ENCODE data around the gene TAPBP.

TAPBP gene

GRCh38 chr6:33330736-33331135 lies 16.9 kb upstream of the TAPBP start:
- Mint-ChIP-seq H3K4me3 (no peak overlapping the region), H3K9me3 (no peaks in the 10 kb centered on the region), H3K4me1 (peaks cover 33% of the 10 kb centered on the region), H3K27ac (peak overlapping the region in 1 of 2 donors; percentile 19), H3K27me3 (no peaks in the 10 kb centered on the region)
- DNase-seq = no peak
- ATAC-seq = no peak

DNA sequence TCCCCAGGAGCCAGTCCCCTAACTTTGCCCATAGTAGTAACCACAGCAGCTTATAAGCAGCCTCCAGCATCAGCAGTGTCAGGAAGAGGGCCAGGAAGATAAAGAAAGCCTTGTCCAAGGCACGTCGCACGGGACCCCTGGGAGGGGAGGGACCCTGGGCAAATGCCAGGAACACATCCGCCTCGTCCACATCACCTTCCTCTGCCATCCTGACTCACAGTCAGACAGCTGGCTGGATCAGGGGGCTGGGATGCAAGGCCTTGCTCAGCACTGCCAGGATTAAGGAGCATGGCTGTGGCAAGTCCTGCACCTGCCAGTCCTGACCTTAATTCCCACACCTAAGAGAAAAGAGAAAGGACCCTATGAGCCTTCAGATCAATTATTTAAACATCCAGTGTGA lies 15.2 kb upstream of the TAPBP start:
- H3K9me3 Mint-ChIP-seq = no peaks in the 10 kb centered on the region
- ATAC-seq (no peak), DNase-seq (no peak)
- no peak overlapping the region for H3K4me3 Mint-ChIP-seq
- H3K4me1 Mint-ChIP-seq = peaks cover 33% of the 10 kb centered on the region
- H3K27ac Mint-ChIP-seq = no peak overlapping the region
- H3K27me3 Mint-ChIP-seq = no peaks in the 10 kb centered on the region

GRCh38 chr6:33324125-33324524 lies 10.2 kb upstream of the TAPBP start:
- Mint-ChIP-seq H3K4me1 (peaks cover 44% of the 10 kb centered on the region), H3K27ac (peak overlapping the region in 1 of 2 donors; percentile 99), H3K9me3 (no peaks in the 10 kb centered on the region), H3K4me3 (peak overlapping the region; percentile 98), H3K27me3 (no peaks in the 10 kb centered on the region)
- no peak for ATAC-seq
- DNase-seq = no peak

DNA sequence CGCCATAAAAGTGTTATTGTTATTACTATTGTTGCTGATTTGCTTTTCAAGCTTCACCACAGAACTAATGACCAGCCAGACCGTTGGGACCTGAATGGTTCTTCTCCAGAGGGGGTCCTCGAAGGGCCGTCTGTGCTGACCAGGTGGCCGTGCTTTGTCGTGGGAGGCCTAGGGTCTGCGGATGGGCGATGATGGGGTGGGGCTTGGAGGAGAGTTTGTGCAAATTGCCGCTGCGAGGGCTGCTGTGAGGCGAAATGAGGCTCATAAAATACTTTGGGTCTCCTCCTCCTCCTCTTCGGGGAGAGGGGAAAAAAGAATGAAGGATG lies 9.7 kb upstream of the TAPBP start:
- H3K4me3 Mint-ChIP-seq = peak overlapping the region; percentile 98
- ATAC-seq = no peak

DNA sequence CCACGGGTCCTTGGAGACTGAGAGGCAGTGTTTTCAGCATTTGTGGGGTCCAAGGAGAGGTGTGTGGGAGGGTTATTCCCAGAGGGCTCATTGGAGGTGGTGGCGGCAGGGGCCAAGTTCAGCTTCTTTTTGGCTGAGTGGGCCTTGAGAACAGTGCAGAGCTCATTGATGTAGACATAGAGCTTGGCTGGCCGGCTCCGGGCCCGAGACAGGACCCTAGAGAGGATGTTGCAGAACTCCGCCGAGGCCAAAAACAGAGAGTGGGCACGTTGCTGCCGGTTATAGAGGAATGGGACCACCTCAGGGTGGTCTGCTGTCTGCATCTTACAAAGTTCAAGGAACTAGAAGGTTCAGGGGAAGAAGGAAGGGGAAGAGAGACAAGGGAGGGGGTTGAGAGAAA lies 7.3 kb upstream of the TAPBP start:
- ATAC-seq (no peak), DNase-seq (no peak)
- peaks cover 65% of the 10 kb centered on the region for H3K4me1 Mint-ChIP-seq
- peak overlapping the region; percentile 98 for H3K4me3 Mint-ChIP-seq
- H3K27ac Mint-ChIP-seq = peak overlapping the region in 1 of 2 donors; percentile 40
- H3K9me3 Mint-ChIP-seq = no peaks in the 10 kb centered on the region
- no peaks in the 10 kb centered on the region for H3K27me3 Mint-ChIP-seq

More for the DNA sequence above, 9.7 kb upstream of the TAPBP start:
- Mint-ChIP-seq H3K9me3 (no peaks in the 10 kb centered on the region), H3K27ac (peak overlapping the region; percentile 96 to 99), H3K27me3 (no peaks in the 10 kb centered on the region), H3K4me1 (peaks cover 49% of the 10 kb centered on the region)
- DNase-seq = no peak

DNA sequence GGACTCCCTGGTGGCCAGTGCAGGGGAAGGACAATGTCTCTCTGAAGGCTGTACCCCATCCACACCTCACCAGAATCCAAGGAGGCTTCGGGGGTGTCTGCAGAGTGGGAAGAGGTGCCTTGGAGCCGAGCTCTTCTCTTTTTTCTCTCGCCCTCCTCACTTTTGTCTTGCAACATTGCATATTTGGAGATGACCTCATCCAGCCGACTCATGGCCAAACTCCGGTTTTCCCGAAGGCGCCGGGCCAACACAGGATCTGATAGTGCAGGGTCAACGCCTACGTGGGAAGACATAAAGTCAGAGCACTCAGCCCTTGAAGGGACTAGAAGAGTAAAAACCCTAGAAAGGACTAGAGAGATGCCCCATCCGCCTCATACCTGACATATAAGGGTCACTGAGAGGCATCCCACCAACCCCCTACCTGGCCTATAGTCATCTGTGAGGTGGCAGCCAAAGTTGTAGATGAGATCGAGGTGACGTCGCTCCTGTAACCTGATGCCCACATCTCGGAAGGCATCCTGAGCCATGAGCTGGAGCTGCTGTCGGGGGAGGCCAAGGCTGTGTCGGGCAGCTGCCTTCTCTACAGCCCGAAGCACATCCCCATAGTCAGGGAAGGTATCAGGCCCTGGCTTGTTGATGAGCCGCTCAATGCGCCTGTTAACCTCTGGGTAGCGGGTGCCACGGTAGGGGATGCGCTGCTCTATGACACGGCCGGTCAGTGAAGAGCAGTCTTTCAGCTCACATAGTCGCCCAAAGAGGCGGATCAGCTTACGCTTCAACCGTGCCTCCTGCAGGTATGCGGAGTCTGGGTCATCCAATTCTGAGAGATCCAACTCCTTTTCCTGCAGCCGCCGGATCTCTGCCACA lies 6.7 kb upstream of the TAPBP start:
- Mint-ChIP-seq H3K27me3 (no peaks in the 10 kb centered on the region), H3K4me3 (peak overlapping the region; percentile 98), H3K27ac (no peak overlapping the region), H3K4me1 (peaks cover 72% of the 10 kb centered on the region), H3K9me3 (no peaks in the 10 kb centered on the region)
- ATAC-seq (no peak), DNase-seq (no peak)

DNA sequence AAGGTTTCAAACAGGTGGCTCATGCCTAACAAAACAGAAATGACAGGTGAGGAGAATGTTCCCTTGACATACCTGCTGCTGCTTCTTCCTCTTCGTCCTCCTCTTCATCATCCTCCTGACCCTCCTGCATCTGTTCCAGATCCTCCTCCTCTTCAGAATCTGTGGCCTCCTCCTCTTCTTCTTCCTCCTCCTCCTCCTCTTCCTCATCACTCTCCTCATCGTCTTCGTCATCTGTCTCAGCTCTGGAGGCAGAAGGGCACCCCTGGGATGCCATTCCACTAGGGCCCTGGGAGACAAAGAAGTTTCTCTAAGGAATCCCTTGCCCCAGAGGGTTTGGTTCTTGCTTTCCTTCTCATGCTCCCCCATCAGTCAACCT lies 6.0 kb upstream of the TAPBP start:
- H3K27ac Mint-ChIP-seq = no peak overlapping the region
- peaks cover 78% of the 10 kb centered on the region for H3K4me1 Mint-ChIP-seq
- peak overlapping the region in 1 of 2 donors; percentile 27 for H3K4me3 Mint-ChIP-seq
- ATAC-seq (no peak), DNase-seq (no peak)
- no peaks in the 10 kb centered on the region for H3K9me3 Mint-ChIP-seq
- H3K27me3 Mint-ChIP-seq = no peaks in the 10 kb centered on the region

GRCh38 chr6:33318426-33319073 lies 4.7 kb upstream of the TAPBP start:
- no peak for ATAC-seq
- Mint-ChIP-seq H3K4me1 (peaks cover 77% of the 10 kb centered on the region), H3K4me3 (peak overlapping the region; percentile 94 to 99), H3K27me3 (no peaks in the 10 kb centered on the region), H3K27ac (peak overlapping the region in 1 of 2 donors; percentile 69), H3K9me3 (no peaks in the 10 kb centered on the region)
- no peak for DNase-seq

- Mint-ChIP-seq H3K4me3 (peak within 1 kb of the TSS; percentile 94 to 99), H3K27ac (peak within 1 kb of the TSS; percentile 91 to 94), H3K4me1 (peaks cover 75% of the 10 kb centered on the region), H3K9me3 (no peaks in the 10 kb centered on the region), H3K27me3 (no peaks in the 10 kb centered on the region)
- DNase-seq (peak; percentile 94), ATAC-seq (peak; percentile 65)
Measured at GRCh38 chr6:33317669-33318425, 4.0 kb upstream of the TAPBP start, which contains the start of gene ZBTB22. TSS of gene ZBTB22 (minus strand) at chr6:33317744. CDS start at chr6:33316916, 828 bp downstream.

- no peak for ATAC-seq
- DNase-seq = no peak
- Mint-ChIP-seq H3K27me3 (no peaks in the 10 kb centered on the region), H3K9me3 (no peaks in the 10 kb centered on the region), H3K27ac (no peak overlapping the region), H3K4me1 (peaks cover 79% of the 10 kb centered on the region), H3K4me3 (peak overlapping the region; percentile 94 to 99)
Measured at GRCh38 chr6:33317419-33317668, 3.5 kb upstream of the TAPBP start.

DNA sequence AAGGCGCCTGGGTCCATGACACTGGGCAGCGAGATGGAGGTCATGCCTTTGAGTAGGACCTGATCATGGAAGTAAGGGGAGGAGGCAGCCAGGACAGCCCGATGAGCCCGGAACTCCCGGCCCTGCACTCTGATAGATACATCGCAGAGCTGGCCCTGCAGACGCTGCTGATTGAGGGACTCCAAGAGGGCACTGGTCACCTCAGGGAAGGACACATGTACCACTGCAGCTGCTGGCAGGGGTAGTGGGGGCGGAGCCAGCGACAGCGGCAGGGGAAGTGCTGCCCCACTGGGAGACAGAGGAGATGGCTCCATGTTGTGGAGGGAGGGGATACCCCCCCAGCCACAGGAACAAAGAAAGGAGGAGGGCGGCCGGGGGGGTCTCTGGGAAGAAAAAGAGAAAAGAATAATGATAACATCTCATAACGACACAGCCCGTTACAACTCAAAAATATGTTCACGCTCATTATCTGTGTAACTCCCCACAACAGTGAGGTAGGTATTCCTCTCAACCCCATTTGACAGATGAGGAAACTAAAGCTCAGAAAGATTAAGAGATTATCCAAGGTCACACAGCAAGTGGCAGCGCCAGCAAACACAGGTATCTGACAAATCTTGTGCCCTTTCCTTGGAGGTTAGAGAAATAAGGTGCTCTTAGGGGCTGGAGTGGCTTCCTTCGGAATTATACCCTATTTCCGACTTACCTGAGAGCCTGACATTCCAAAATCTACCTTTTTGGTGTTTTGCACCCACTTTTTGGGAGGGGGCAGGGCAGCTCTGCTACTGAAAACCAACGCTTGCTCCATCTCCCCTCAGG lies 2.9 kb upstream of the TAPBP start:
- peaks cover 79% of the 10 kb centered on the region for H3K4me1 Mint-ChIP-seq
- peak overlapping the region; percentile 94 to 99 for H3K4me3 Mint-ChIP-seq
- no peaks in the 10 kb centered on the region for H3K9me3 Mint-ChIP-seq
- ATAC-seq (no peak), DNase-seq (no peak)
- no peaks in the 10 kb centered on the region for H3K27me3 Mint-ChIP-seq
- no peak overlapping the region for H3K27ac Mint-ChIP-seq

- no peak for DNase-seq
- Mint-ChIP-seq H3K27ac (peak overlapping the region in 1 of 2 donors; percentile 85), H3K9me3 (no peaks in the 10 kb centered on the region), H3K27me3 (no peaks in the 10 kb centered on the region), H3K4me1 (peaks cover 78% of the 10 kb centered on the region), H3K4me3 (peak overlapping the region; percentile 94 to 99)
- ATAC-seq = no peak
Measured at GRCh38 chr6:33315793-33316602, 2.1 kb upstream of the TAPBP start.

DNA sequence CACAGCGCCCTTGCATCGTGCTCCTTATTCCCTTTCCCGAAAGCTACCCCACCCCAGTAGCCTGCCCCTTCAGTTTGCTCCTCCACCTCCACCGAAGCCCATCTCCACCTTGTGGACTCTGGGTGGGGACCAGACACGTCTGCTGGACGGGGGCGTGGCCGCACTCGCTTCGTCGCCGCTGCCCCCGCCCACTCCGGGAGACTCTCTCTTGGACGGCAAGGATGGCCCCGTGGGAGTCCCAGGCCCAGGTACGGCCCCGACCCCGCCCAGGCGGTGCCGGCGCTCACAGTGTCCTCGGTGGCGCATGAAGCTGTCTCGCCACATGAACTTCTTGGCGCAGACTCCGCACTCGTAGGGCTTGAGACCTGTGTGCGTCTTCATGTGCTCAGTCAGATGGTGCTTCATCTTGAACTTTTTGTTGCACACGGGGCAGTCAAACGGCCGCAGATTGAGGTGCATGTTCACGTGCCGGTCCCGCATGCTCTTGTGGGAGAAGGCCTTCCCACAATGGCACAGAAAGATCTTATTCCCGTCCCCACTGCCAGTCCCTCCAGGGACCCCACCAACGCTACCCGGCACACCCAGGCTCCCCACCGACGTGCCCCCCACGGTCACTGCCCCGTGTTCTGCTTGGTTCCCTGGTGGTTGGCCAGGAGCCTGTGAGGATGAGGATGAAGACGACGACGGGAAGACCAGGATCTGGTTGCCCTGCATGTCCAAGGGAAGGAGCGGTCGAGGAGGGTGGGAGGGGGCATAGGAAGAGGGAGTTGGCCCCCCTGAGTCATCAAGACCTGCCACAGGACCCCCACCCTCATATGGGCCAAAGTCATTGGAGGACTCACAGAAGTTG lies 1.3 kb upstream of the TAPBP start:
- Mint-ChIP-seq H3K4me3 (peak overlapping the region; percentile 95 to 99), H3K4me1 (peaks cover 74% of the 10 kb centered on the region), H3K27me3 (no peaks in the 10 kb centered on the region), H3K27ac (peak overlapping the region in 1 of 2 donors; percentile 94), H3K9me3 (no peaks in the 10 kb centered on the region)
- DNase-seq = no peak
- no peak for ATAC-seq

- Mint-ChIP-seq H3K27me3 (no peaks in the 10 kb centered on the region), H3K9me3 (no peaks in the 10 kb centered on the region)
Measured at GRCh38 chr6:33314515-33314942, 651 bp upstream of the TAPBP start.

More at GRCh38 chr6:33314515-33314942, 651 bp upstream of the TAPBP start:
- peak overlapping the region; percentile 94 to 97 for H3K27ac Mint-ChIP-seq
- peak; percentile 60 to 77 for DNase-seq
- ATAC-seq = peak; percentile 65
- peak overlapping the region; percentile 95 to 99 for H3K4me3 Mint-ChIP-seq
- peaks cover 68% of the 10 kb centered on the region for H3K4me1 Mint-ChIP-seq

Data from stimulated activated naive CD8-positive, alpha-beta T cell treated with anti-CD3 and anti-CD28 coated beads, Interleukin-15, amount 100 ng/mL, for 72 hours (primary cell).